Astrocyte (in vitro differentiated cells and primary cell): Measurements from ENCODE around the gene SPRR4. TPM values are rescaled to one million over a fixed set of nuclear protein-coding genes. Genes with fewer than 3 reads are reported as not detected.

ENCODE experiments used
- DNase-seq: peaks from one replicate; pipeline ENCODE4 v3.0.0-alpha.2; 2010; ENCODE audit warnings: low read depth
- FAIRE-seq: peaks from 2 replicates; lab custom pipeline; 2011; peaks lifted over from hg19 to GRCh38; lab: Jason Lieb, UNC
- H2AFZ ChIP-seq: 2 replicates; pipeline ENCODE4 v1.6.0; 2012; ENCODE audit warnings: low read depth, low read length, inconsistent platforms
- H3K27ac ChIP-seq: 2 replicates; pipeline ENCODE4 v1.5.1; 2011; ENCODE audit warnings: low read depth, low read length, inconsistent platforms
- H3K27me3 ChIP-seq: 2 replicates; pipeline ENCODE4 v1.6.0; 2011; ENCODE audit warnings: low read length, inconsistent platforms; ENCODE audit not compliant: insufficient read depth
- H3K36me3 ChIP-seq: 2 replicates; pipeline ENCODE4 v1.5.1; 2011; ENCODE audit warnings: low read length, inconsistent platforms; ENCODE audit not compliant: insufficient read depth
- H3K4me1 ChIP-seq: 2 replicates; pipeline ENCODE4 v1.5.1; 2011; ENCODE audit warnings: low read length, inconsistent platforms; ENCODE audit not compliant: insufficient read depth
- H3K4me2 ChIP-seq: 2 replicates; pipeline ENCODE4 v1.6.0; 2012; ENCODE audit warnings: low read length, inconsistent platforms
- H3K4me3 ChIP-seq: 2 replicates; pipeline ENCODE4 v1.5.1; 2011; ENCODE audit warnings: low read depth, mild to moderate bottlenecking, low read length, inconsistent platforms; ENCODE audit not compliant: insufficient read depth
- H3K79me2 ChIP-seq: 2 replicates; pipeline ENCODE4 v1.6.0; 2012; ENCODE audit warnings: mild to moderate bottlenecking, low read length, inconsistent platforms; ENCODE audit not compliant: insufficient read depth
- H3K9ac ChIP-seq: 2 replicates; pipeline ENCODE4 v1.6.0; 2012; ENCODE audit warnings: mild to moderate bottlenecking, low read length, inconsistent platforms
- H3K9me3 ChIP-seq: 2 replicates; pipeline ENCODE4 v1.5.1; 2012; ENCODE audit warnings: low read depth, mild to moderate bottlenecking, low read length, inconsistent platforms; ENCODE audit not compliant: insufficient read depth
- H4K20me1 ChIP-seq: 2 replicates; pipeline ENCODE4 v1.6.0; 2012; ENCODE audit warnings: low read length, inconsistent platforms; ENCODE audit not compliant: insufficient read depth
- H3K27ac Mint-ChIP-seq: one replicate; pipeline ENCODE4 v1.8.0; 2021; ENCODE audit warnings: mild to moderate bottlenecking, mixed read lengths; ENCODE audit not compliant: unreplicated experiment
- H3K27me3 Mint-ChIP-seq: one replicate; pipeline ENCODE4 v1.8.0; 2021; ENCODE audit warnings: low read depth, mixed read lengths; ENCODE audit not compliant: unreplicated experiment
- H3K36me3 Mint-ChIP-seq: one replicate; pipeline ENCODE4 v1.8.0; 2021; ENCODE audit warnings: low read depth, mixed read lengths; ENCODE audit not compliant: unreplicated experiment
- H3K4me1 Mint-ChIP-seq: one replicate; pipeline ENCODE4 v1.8.0; 2021; ENCODE audit warnings: low read depth, mixed read lengths; ENCODE audit not compliant: unreplicated experiment
- H3K4me3 Mint-ChIP-seq: one replicate; pipeline ENCODE4 v1.8.0; 2021; ENCODE audit warnings: mild to moderate bottlenecking, moderate library complexity, mixed read lengths; ENCODE audit not compliant: unreplicated experiment
- H3K9me3 Mint-ChIP-seq: one replicate; pipeline ENCODE4 v1.8.0; 2021; ENCODE audit warnings: mild to moderate bottlenecking, mixed read lengths; ENCODE audit not compliant: unreplicated experiment
- EZH2 ChIP-seq: IDR thresholded peaks from 2 replicates; pipeline ENCODE4 v1.6.1; 2012; ENCODE audit warnings: mild to moderate bottlenecking, low read length, inconsistent platforms; ENCODE audit not compliant: insufficient read depth
- total RNA-seq: library from RNA; stranded (reverse); gene quantifications from 2 replicates; pipeline ENCODE4 v1.2.1, GENCODE V29; 2021
- TF ChIP-seq, protein P1 (sequence below): IDR thresholded peaks from 2 replicates; pipeline ENCODE4 v1.5.1; 2011; ENCODE audit warnings: low read depth, mild to moderate bottlenecking, inconsistent platforms, low read length, moderate library complexity; ENCODE audit not compliant: insufficient read depth

The SPRR4 gene
- total RNA-seq, 1 donor from 2014 or later, result not detected

DNA sequence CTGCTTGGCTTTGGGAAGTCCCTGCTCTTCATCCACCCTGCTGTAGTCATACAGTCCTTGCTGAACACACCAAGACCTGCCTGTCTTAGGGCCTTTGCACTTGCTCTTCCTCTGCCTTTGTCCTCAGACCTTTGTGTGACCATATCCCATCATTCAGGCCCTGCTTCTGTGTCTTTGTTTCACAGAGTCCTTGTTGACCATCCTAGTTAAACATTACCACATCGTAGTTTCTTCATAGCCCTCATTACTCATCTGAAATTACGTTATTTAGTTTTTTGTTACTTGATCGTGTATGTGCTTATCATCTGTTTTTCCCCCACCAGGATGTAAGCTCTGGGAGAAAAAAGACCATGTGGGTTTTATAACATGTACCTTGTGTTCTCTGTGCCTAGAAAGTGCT lies 41.8 kb upstream of the SPRR4 start:
- FAIRE-seq (no peak), DNase-seq (no peak)
- H3K9ac ChIP-seq, result no peak overlapping the region
- Mint-ChIP-seq H3K27ac (no peak overlapping the region), H3K4me3 (no peak overlapping the region), H3K36me3 (no peaks in the 10 kb centered on the region), H3K27me3 (peaks cover 3% of the 10 kb centered on the region), H3K9me3 (no peaks in the 10 kb centered on the region), H3K4me1 (no peaks in the 10 kb centered on the region)
- no peak overlapping the region for H3K4me2 ChIP-seq
- H2AFZ ChIP-seq, result no peak overlapping the region
- H3K9me3 ChIP-seq, result peaks cover 8% of the 10 kb centered on the region
- no peaks in the 10 kb centered on the region for H3K36me3 ChIP-seq
- H3K27me3 ChIP-seq, result no peaks in the 10 kb centered on the region
- H3K4me1 ChIP-seq, result no peaks in the 10 kb centered on the region
- H3K4me3 ChIP-seq, result no peak overlapping the region
- no peak overlapping the region for H3K27ac ChIP-seq
- TF ChIP-seq EZH2, result no peak
- TF ChIP-seq, protein P1, sequence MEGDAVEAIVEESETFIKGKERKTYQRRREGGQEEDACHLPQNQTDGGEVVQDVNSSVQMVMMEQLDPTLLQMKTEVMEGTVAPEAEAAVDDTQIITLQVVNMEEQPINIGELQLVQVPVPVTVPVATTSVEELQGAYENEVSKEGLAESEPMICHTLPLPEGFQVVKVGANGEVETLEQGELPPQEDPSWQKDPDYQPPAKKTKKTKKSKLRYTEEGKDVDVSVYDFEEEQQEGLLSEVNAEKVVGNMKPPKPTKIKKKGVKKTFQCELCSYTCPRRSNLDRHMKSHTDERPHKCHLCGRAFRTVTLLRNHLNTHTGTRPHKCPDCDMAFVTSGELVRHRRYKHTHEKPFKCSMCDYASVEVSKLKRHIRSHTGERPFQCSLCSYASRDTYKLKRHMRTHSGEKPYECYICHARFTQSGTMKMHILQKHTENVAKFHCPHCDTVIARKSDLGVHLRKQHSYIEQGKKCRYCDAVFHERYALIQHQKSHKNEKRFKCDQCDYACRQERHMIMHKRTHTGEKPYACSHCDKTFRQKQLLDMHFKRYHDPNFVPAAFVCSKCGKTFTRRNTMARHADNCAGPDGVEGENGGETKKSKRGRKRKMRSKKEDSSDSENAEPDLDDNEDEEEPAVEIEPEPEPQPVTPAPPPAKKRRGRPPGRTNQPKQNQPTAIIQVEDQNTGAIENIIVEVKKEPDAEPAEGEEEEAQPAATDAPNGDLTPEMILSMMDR, result no peak
- no peaks in the 10 kb centered on the region for H4K20me1 ChIP-seq
- H3K79me2 ChIP-seq, result no peaks in the 10 kb centered on the region

DNA sequence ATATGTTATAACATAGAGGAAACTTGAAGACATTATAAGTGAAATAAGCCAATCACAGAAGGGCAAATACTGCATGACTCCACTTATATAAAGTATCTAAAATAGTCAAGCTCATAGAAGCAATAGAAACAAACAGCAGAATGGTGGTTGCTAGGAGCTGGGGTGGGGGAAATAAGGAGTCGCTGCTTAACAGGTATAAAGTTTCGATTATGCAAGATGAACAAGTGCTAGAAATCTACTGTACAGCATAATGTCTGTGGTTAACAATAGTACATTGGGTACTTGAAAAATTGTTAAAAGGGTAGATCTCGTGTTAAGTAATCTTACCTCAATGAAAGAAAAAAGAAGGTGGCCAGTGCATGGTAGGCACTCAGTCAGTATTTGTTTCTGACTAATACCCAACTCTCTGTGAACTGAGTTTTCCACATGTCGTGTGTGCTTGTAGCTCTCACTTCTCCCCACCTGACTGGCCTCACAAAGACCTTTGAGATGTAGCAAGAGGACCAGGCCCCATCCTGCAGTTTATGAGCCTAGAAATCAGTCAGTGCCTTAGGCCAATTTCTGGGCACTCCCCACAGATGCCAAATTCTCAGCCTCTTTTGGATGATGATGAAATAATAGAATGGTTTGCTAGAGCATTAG lies 38.2 kb upstream of the SPRR4 start:
- Histone ChIP-seq H3K79me2 (no peaks in the 10 kb centered on the region), H3K27ac (no peak overlapping the region), H3K4me2 (no peak overlapping the region), H3K4me1 (no peaks in the 10 kb centered on the region), H3K9ac (no peak overlapping the region), H4K20me1 (no peaks in the 10 kb centered on the region), H2AFZ (no peak overlapping the region), H3K27me3 (no peaks in the 10 kb centered on the region), H3K4me3 (no peak overlapping the region), H3K9me3 (no peaks in the 10 kb centered on the region), H3K36me3 (no peaks in the 10 kb centered on the region)
- DNase-seq (no peak), FAIRE-seq (no peak)
- no peak overlapping the region for H3K4me3 Mint-ChIP-seq
- no peak for TF ChIP-seq EZH2
- TF ChIP-seq, protein P1, result no peak
- no peaks in the 10 kb centered on the region for H3K36me3 Mint-ChIP-seq
- no peaks in the 10 kb centered on the region for H3K9me3 Mint-ChIP-seq
- no peaks in the 10 kb centered on the region for H3K4me1 Mint-ChIP-seq
- H3K27ac Mint-ChIP-seq, result no peak overlapping the region
- H3K27me3 Mint-ChIP-seq, result peaks cover 13% of the 10 kb centered on the region

- no peak overlapping the region for H3K4me3 Mint-ChIP-seq
- Histone ChIP-seq H4K20me1 (no peaks in the 10 kb centered on the region), H3K9me3 (no peaks in the 10 kb centered on the region), H3K4me1 (no peaks in the 10 kb centered on the region), H3K27me3 (no peaks in the 10 kb centered on the region), H3K27ac (no peak overlapping the region), H3K79me2 (no peaks in the 10 kb centered on the region), H3K9ac (no peak overlapping the region), H3K4me3 (no peak overlapping the region), H3K4me2 (no peak overlapping the region), H3K36me3 (no peaks in the 10 kb centered on the region), H2AFZ (no peak overlapping the region)
- no peak overlapping the region for H3K27ac Mint-ChIP-seq
- TF ChIP-seq, protein P1, result no peak
- no peak for TF ChIP-seq EZH2
- DNase-seq (no peak), FAIRE-seq (no peak)
- no peaks in the 10 kb centered on the region for H3K9me3 Mint-ChIP-seq
- no peaks in the 10 kb centered on the region for H3K4me1 Mint-ChIP-seq
- no peaks in the 10 kb centered on the region for H3K36me3 Mint-ChIP-seq
- H3K27me3 Mint-ChIP-seq, result peaks cover 13% of the 10 kb centered on the region
Observed at GRCh38 chr1:152933196-152933595, 37.3 kb upstream of the SPRR4 start.
